GM21529 (cell line): Measurements from ENCODE around the gene PPM1M.

Source experiments
- ATAC-seq: cut with Tn5 transposase; IDR thresholded peaks from one replicate; pipeline ENCODE4 v1.9.1; 2021; ENCODE audit not compliant: unreplicated experiment

The PPM1M gene

GRCh38 chr3:52245322-52246263 is at the start of gene PPM1M:
TSS of gene PPM1M (plus strand) at chr3:52245759. CDS start at chr3:52245825, 66 bp downstream.
- ATAC-seq: no peak

- ATAC-seq: no peak
Observed at GRCh38 chr3:52195823-52196331, 49.7 kb upstream of the PPM1M start.

GRCh38 chr3:52196977-52197376 is 48.6 kb upstream of the PPM1M start:
- ATAC-seq: no peak

GRCh38 chr3:52197499-52197841 is 48.1 kb upstream of the PPM1M start:
- ATAC-seq: no peak

GRCh38 chr3:52197842-52198625 is 47.5 kb upstream of the PPM1M start, which contains the start of gene ALAS1:
TSS of gene ALAS1 (plus strand) at chr3:52198160. CDS start at chr3:52199242, 1,082 bp downstream.
- ATAC-seq: peak; percentile 81

GRCh38 chr3:52198643-52199608 is 46.6 kb upstream of the PPM1M start:
- no peak for ATAC-seq

GRCh38 chr3:52200981-52201679 is 44.4 kb upstream of the PPM1M start:
- ATAC-seq: no peak

- no peak for ATAC-seq
Observed at GRCh38 chr3:52202384-52203077, 43.0 kb upstream of the PPM1M start.

GRCh38 chr3:52203701-52204100 is 41.9 kb upstream of the PPM1M start:
- no peak for ATAC-seq

- no peak for ATAC-seq
Observed at GRCh38 chr3:52204337-52205073, 41.1 kb upstream of the PPM1M start.

- ATAC-seq: no peak
Observed at GRCh38 chr3:52205727-52206372, 39.7 kb upstream of the PPM1M start.

GRCh38 chr3:52208556-52208955 is 37.0 kb upstream of the PPM1M start:
- ATAC-seq: no peak

- ATAC-seq: no peak
Observed at GRCh38 chr3:52210037-52210436, 35.5 kb upstream of the PPM1M start.

GRCh38 chr3:52210550-52211046 is 35.0 kb upstream of the PPM1M start:
- no peak for ATAC-seq

- ATAC-seq: no peak
Observed at GRCh38 chr3:52211268-52211891, 34.2 kb upstream of the PPM1M start.

GRCh38 chr3:52213005-52213404 is 32.6 kb upstream of the PPM1M start:
- no peak for ATAC-seq

- no peak for ATAC-seq
Observed at GRCh38 chr3:52213901-52214300, 31.7 kb upstream of the PPM1M start.
